Measurements from ENCODE around the gene MAFG. TPM values are rescaled to one million over a fixed set of nuclear protein-coding genes. Genes with fewer than 3 reads are reported as not detected.

MAFG gene
- total RNA-seq, 4 donors from 2014 or later = 9.7 to 23.1 (median 12.7) TPM

DNA sequence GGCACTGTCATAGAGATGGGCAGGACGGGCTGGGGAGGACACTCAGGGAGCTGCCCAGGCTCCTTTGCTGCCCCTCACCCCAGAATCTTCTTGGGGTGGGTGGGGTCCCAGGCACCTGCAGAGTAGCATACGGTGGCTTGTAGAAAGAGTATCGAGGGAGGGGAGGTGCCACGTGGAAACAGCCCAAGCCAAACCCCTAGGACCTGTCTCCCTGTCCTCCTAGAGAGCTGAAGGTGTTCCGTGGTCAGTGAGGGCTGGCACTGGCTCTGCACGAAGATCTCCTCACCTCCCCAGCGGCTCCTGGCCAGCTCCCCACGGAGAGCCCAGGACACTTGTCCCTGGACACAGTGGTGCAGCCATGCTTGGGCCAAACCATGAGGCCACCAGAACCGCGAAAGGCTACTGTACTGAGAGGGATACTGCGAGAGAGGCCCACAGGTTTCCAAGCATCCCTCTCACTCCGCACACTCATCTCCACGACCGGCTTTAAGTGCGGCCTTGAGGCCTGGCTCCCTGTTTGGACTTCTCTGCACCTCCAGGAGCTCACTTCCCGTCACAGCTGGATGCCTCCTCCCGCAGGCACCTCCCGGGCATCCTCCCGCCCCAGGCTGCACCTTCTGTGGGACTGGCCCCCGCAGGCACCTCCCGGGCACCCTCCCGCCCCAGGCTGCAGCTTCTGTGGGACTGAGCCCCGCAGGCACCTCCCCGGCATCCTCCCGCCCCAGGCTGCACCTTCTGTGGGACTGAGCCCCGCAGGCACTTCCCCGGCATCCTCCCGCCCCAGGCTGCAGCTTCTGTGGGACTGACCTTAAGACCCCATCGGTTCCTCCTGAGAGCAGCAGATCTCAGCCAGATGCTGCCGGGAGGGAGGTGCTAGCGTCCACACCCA is 2.0 kb upstream of the MAFG start:
- intact Hi-C loops (cut with DNase I; ENCODE audit: low total_unique reads) = no loop called here
- H3K4me3 ChIP-seq = no peak overlapping the region
- no peak for TF ChIP-seq POLR2A (IDR thresholded peaks at IDR 0.05)
- TF ChIP-seq, protein P1, sequence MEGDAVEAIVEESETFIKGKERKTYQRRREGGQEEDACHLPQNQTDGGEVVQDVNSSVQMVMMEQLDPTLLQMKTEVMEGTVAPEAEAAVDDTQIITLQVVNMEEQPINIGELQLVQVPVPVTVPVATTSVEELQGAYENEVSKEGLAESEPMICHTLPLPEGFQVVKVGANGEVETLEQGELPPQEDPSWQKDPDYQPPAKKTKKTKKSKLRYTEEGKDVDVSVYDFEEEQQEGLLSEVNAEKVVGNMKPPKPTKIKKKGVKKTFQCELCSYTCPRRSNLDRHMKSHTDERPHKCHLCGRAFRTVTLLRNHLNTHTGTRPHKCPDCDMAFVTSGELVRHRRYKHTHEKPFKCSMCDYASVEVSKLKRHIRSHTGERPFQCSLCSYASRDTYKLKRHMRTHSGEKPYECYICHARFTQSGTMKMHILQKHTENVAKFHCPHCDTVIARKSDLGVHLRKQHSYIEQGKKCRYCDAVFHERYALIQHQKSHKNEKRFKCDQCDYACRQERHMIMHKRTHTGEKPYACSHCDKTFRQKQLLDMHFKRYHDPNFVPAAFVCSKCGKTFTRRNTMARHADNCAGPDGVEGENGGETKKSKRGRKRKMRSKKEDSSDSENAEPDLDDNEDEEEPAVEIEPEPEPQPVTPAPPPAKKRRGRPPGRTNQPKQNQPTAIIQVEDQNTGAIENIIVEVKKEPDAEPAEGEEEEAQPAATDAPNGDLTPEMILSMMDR (IDR thresholded peaks at IDR 0.05) = no peak
- H3K27me3 ChIP-seq = no peaks in the 10 kb centered on the region
- peaks cover 4 to 12% of the 10 kb centered on the region in 2 donors for H3K4me1 ChIP-seq
- no peak overlapping the region for H3K27ac ChIP-seq
- DNase-seq = no peak
- H3K9me3 ChIP-seq = no peaks in the 10 kb centered on the region
- H3K36me3 ChIP-seq = no peaks in the 10 kb centered on the region

DNA sequence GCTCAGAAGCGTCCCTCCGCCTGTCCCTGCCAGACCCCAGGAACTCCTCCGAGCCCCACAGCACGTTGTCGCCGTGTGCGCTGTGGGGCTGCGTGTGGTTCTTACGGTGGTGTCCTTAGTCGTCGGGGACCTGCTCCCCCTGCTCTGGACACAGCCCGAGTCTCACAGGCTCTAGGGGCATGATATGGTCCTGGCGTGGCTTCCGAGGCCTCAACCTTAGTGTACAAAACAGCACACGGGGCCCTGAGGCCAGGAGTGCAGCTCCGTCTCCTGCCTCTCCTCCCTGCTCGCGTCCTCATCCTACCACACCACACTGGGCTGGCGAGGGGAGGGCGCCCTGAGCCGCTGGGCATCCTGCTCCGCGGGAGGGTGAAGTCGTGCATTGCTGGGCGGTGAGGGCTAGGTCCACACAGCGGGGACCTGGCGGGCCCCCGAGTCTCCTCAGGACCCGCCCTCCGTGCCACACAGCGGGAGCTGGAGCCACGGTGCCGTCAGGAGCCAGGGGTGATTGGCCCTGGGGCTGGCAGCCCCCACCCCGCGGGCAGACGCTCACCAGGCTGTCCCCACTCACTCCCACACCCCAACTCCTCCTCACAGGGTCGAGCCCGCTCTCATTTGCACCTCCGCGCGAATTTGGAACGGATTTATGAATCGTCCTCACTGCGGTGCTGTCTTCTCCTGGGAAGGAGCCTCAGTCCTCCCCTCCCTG is 1.2 kb upstream of the MAFG start:
- Histone ChIP-seq H3K9me3 (no peaks in the 10 kb centered on the region), H3K27ac (no peak overlapping the region), H3K4me1 (peaks cover 4 to 19% of the 10 kb centered on the region in 2 donors), H3K36me3 (no peaks in the 10 kb centered on the region), H3K4me3 (peak overlapping the region; percentile 2 to 51), H3K27me3 (no peaks in the 10 kb centered on the region)
- no peak for TF ChIP-seq POLR2A (IDR thresholded peaks at IDR 0.05)
- TF ChIP-seq, protein P1 (IDR thresholded peaks at IDR 0.05) = no peak
- intact Hi-C loops (cut with DNase I; ENCODE audit: low total_unique reads) = no loop called here
- DNase-seq = no peak

DNA sequence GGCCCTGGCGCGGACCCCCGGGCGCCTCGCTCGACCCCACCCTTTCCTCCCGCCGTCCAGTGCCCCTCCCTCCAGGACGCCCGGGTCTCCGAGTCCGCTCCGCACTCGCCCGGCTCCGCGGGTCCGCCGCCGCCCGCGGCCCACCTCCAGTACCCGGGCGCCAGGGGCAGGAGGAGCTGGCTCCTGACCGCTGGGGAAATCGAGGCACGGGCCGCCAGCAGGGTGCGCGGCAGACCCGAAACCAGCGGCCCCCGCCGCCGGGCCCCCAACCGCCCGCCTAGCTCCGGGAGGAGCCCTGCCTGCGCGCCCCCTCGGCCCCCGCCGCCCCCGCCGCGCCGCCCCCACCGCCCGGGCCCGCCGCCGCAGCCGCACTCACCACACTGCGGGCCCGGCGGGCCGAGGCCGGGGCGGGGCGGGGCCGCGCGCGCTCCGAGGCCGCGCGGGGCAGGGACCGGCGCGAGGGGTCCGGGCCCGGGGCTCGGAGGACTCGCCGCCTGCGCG is 333 bp downstream of the MAFG start:
- H3K27me3 ChIP-seq = no peaks in the 10 kb centered on the region
- H3K4me1 ChIP-seq = peaks cover 4 to 30% of the 10 kb centered on the region in 2 donors
- H3K27ac ChIP-seq = peak overlapping the region; percentile 88 to 93
- peak in 1 of 2 donors; percentile 46 for DNase-seq
- no peak for TF ChIP-seq POLR2A (IDR thresholded peaks at IDR 0.05)
- TF ChIP-seq, protein P1 (IDR thresholded peaks at IDR 0.05) = no peak
- no peaks in the 10 kb centered on the region for H3K36me3 ChIP-seq
- H3K4me3 ChIP-seq = peak overlapping the region; percentile 60 to 90
- intact Hi-C loops (cut with DNase I; ENCODE audit: low total_unique reads) = no loop called here
- no peaks in the 10 kb centered on the region for H3K9me3 ChIP-seq

DNA sequence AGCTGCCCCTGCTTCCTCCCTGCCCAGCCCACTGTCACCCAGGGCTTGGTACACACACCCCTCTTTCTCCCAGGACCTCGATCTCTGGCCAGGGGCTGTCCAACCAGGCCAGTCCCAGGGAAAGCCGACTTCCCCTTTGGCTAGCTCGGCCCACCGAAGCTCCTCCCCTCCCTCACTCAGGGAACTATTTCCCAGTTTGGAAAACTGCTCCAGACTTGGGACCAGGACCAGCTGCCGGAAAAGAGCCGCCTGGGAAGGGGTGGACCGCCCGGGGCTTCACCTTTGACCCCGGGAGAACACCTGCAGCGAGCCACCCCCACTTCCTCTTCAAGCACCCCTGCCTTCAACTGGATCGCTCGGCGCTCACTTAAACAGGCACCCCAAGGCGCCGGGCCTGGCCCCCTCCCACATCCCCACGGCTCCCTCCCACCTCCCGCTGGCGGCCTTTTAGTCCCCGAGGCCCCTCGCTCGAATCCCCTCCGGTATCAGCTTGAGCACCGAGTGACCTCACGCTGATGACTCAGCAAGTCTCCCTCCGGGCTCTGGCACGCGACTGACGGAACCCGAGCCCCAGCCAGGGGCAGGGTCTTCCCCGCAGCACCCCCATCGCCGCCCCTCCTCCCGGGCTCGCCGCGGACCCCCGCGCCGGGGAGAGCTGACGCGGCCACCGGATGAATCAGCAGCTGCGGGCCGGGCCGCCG is 934 bp downstream of the MAFG start:
- TF ChIP-seq POLR2A (IDR thresholded peaks at IDR 0.05) = peak; percentile 4 to 6
- TF ChIP-seq, protein P1 (IDR thresholded peaks at IDR 0.05) = no peak
- Histone ChIP-seq H3K9me3 (no peaks in the 10 kb centered on the region), H3K4me3 (peak overlapping the region; percentile 60 to 90), H3K27ac (peak overlapping the region; percentile 88 to 93), H3K27me3 (no peaks in the 10 kb centered on the region), H3K36me3 (no peaks in the 10 kb centered on the region), H3K4me1 (peaks cover 4 to 30% of the 10 kb centered on the region in 2 donors)
- intact Hi-C loops (cut with DNase I; ENCODE audit: low total_unique reads) = no loop called here
- DNase-seq = peak; percentile 70 to 72
